GM12873 (cell line): ENCODE results near the gene RNF148.

ENCODE experiments used
- CTCF ChIP-seq: IDR thresholded peaks from 2 replicates; pipeline ENCODE4 v1.5.1; 2012; ENCODE audit warnings: low read depth, mild to moderate bottlenecking, moderate library complexity, low read length, control low read depth; ENCODE audit not compliant: insufficient read depth; ENCODE audit errors: missing control alignments

RNF148 gene

GRCh38 chr7:122709930-122710646 is 7.4 kb upstream of the RNF148 start:
- TF ChIP-seq CTCF, result no peak

- TF ChIP-seq CTCF, result no peak
Measured at GRCh38 chr7:122706836-122707235, 4.1 kb upstream of the RNF148 start.

GRCh38 chr7:122699017-122699416 is 3.7 kb downstream of the RNF148 start, which contains the start of gene RNF133:
Gene RNF133, minus strand, starts transcription at chr7:122699117. Its CDS starts 199 bp downstream, at chr7:122698918.
- no peak for TF ChIP-seq CTCF

GRCh38 chr7:122695816-122696215 is 6.9 kb downstream of the RNF148 start:
- no peak for TF ChIP-seq CTCF

GRCh38 chr7:122694697-122695096 is 8.0 kb downstream of the RNF148 start:
- no peak for TF ChIP-seq CTCF

- TF ChIP-seq CTCF, result no peak
Measured at GRCh38 chr7:122692769-122693309, 9.9 kb downstream of the RNF148 start.

GRCh38 chr7:122691569-122692235 is 11.0 kb downstream of the RNF148 start:
- TF ChIP-seq CTCF, result no peak
